ENCODE measurements around the gene NAALADL2. TPM values are rescaled to one million over a fixed set of nuclear protein-coding genes. Genes with fewer than 3 reads are reported as not detected.

The NAALADL2 gene
- total and polyA plus RNA-seq, 2 donors (not counting 3 experiments of a cell fraction or from before 2014, with no cell fraction given), result 1.1 to 4.0 TPM

- DNase-seq (ENCODE audit: low read depth, low spot score) (no peak), FAIRE-seq (no peak)
- H4K20me1 ChIP-seq (replicated peaks; ENCODE audit: control insufficient read depth, extremely low read depth, insufficient read depth, low read length), result no peaks in the 10 kb centered on the region
- no peaks in the 10 kb centered on the region for H3K79me2 ChIP-seq (ENCODE audit: control insufficient read depth, insufficient read depth, low read length)
- no peak overlapping the region for H2AFZ ChIP-seq (ENCODE audit: low read depth, low read length)
- dilution Hi-C loops (cut with MboI; ENCODE audit: extremely low pct_ligation_motif_present, low sequenced_read_pairs), result no loop called here
- H3K27me3 ChIP-seq (ENCODE audit: control insufficient read depth in 2 of 2, insufficient read depth in 2 of 2, low read length in 2 of 2), result no peaks in the 10 kb centered on the region
- H3K4me1 ChIP-seq (ENCODE audit: control insufficient read depth, extremely low read depth, insufficient read depth, low read length), result no peaks in the 10 kb centered on the region
- H3K36me3 ChIP-seq (ENCODE audit: control insufficient read depth in 2 of 2, extremely low read depth in 1 of 2, insufficient read depth in 2 of 2, low read length in 2 of 2), result no peaks in the 10 kb centered on the region
- ChIA-PET POLR2A (no interaction called here), CTCF (no interaction called here)
- H3K9ac ChIP-seq (replicated peaks; ENCODE audit: extremely low read depth, insufficient read depth, low read length), result no peak overlapping the region
- intact Hi-C loops (cut with micrococcal nuclease), result no loop called here
- TF ChIP-seq POLR2A (IDR thresholded peaks at IDR 0.05; ENCODE audit: low read depth, low read length) (no peak), JUN (IDR thresholded peaks at IDR 0.05; ENCODE audit: borderline replicate concordance, insufficient read depth, insufficient read length, low read depth) (no peak)
- no peak overlapping the region for H3K4me2 ChIP-seq (ENCODE audit: insufficient read depth, low read length)
- no peaks in the 10 kb centered on the region for H3K9me1 ChIP-seq (replicated peaks; ENCODE audit: control insufficient read depth, extremely low read depth, insufficient read depth, low read length)
- no peaks in the 10 kb centered on the region for H3K9me3 ChIP-seq (replicated peaks; ENCODE audit: control insufficient read depth, insufficient read depth, low read length)
- no TSS peak for BruUV-seq (replicated peaks)
- H3K27ac ChIP-seq (ENCODE audit: insufficient read depth, low read depth, low read length), result no peak overlapping the region
- no peak overlapping the region for H3K4me3 ChIP-seq (replicated peaks in 1 of 3; ENCODE audit: insufficient read depth in 1 of 3, low read depth in 1 of 3, low read length in 3 of 3)
These were observed 180.7 kb downstream of the NAALADL2 start for GRCh38 chr3:175039875-175040274.

- ChIA-PET POLR2A (no interaction called here), CTCF (no interaction called here)
- no peaks in the 10 kb centered on the region for H3K79me2 ChIP-seq (ENCODE audit: control insufficient read depth, insufficient read depth, low read length)
- DNase-seq (ENCODE audit: low read depth, low spot score) (no peak), FAIRE-seq (no peak)
- H3K36me3 ChIP-seq (ENCODE audit: control insufficient read depth in 2 of 2, extremely low read depth in 1 of 2, insufficient read depth in 2 of 2, low read length in 2 of 2), result no peaks in the 10 kb centered on the region
- H3K9ac ChIP-seq (replicated peaks; ENCODE audit: extremely low read depth, insufficient read depth, low read length), result no peak overlapping the region
- no peak overlapping the region for H3K27ac ChIP-seq (ENCODE audit: insufficient read depth, low read depth, low read length)
- no peaks in the 10 kb centered on the region for H4K20me1 ChIP-seq (replicated peaks; ENCODE audit: control insufficient read depth, extremely low read depth, insufficient read depth, low read length)
- H3K9me3 ChIP-seq (replicated peaks; ENCODE audit: control insufficient read depth, insufficient read depth, low read length), result no peaks in the 10 kb centered on the region
- no peak overlapping the region for H3K4me2 ChIP-seq (ENCODE audit: insufficient read depth, low read length)
- dilution Hi-C loops (cut with MboI; ENCODE audit: extremely low pct_ligation_motif_present, low sequenced_read_pairs), result no loop called here
- H3K27me3 ChIP-seq (ENCODE audit: control insufficient read depth in 2 of 2, insufficient read depth in 2 of 2, low read length in 2 of 2), result no peaks in the 10 kb centered on the region
- no peak for TF ChIP-seq GATA2 (IDR thresholded peaks at IDR 0.05; ENCODE audit: insufficient read depth, insufficient read length, low read depth, low read length)
- no peak for TF ChIP-seq EZH2 (IDR thresholded peaks at IDR 0.05; ENCODE audit: borderline replicate concordance, low read depth, low read length, severe bottlenecking)
- BruUV-seq (replicated peaks), result no TSS peak
- no peak overlapping the region for H3K4me3 ChIP-seq (replicated peaks in 1 of 3; ENCODE audit: insufficient read depth in 1 of 3, low read depth in 1 of 3, low read length in 3 of 3)
- H2AFZ ChIP-seq (ENCODE audit: low read depth, low read length), result no peak overlapping the region
- H3K4me1 ChIP-seq (ENCODE audit: control insufficient read depth, extremely low read depth, insufficient read depth, low read length), result no peaks in the 10 kb centered on the region
- no peaks in the 10 kb centered on the region for H3K9me1 ChIP-seq (replicated peaks; ENCODE audit: control insufficient read depth, extremely low read depth, insufficient read depth, low read length)
- intact Hi-C loops (cut with micrococcal nuclease), result no loop called here
These were observed 182.2 kb downstream of the NAALADL2 start for GRCh38 chr3:175041369-175041768.

All from endothelial cell of umbilical vein (primary cell).